Choroid plexus epithelial cell (primary cell): ENCODE results near the gene DYNLT1.
A peak's percentile ranks its signal among the peaks of the same experiment; 100 is the strongest.

Source experiments
- DNase-seq: peaks from one replicate; pipeline ENCODE4 v3.0.0-alpha.2; 2010; ENCODE audit warnings: low read depth
- H3K4me3 ChIP-seq: 2 replicates; pipeline ENCODE4 v1.5.1; 2011; ENCODE audit warnings: low read depth, mild to moderate bottlenecking, control low read depth, low read length, moderate library complexity
- CTCF ChIP-seq: conservative IDR thresholded peaks from 2 replicates; pipeline ENCODE4 v1.5.1; 2011; ENCODE audit warnings: low read depth, mild to moderate bottlenecking, control low read depth, inconsistent platforms, low read length, moderate library complexity

DYNLT1 gene

DNA sequence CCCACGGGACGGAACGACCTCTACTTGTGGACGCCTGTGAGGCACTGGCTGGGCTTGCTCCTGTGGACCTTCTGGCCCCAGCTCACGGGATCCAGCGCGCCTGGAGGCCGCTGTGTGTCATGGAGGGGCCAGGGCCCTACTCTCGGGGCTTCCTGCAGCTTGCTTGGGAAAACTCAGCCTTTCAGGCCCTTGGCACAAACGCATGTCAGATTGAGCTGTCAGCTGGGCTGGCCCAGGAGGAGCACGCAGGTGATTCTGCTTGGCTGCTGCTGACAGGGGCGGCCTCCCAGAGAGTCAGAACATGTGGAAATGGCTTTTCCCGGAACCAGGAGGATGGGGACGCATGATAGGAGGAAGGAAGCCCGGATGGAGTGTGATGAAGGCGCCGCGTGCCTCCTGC lies 44.9 kb downstream of the DYNLT1 start:
- TF ChIP-seq CTCF, result no peak
- H3K4me3 ChIP-seq, result no peak overlapping the region
- no peak for DNase-seq

DNA sequence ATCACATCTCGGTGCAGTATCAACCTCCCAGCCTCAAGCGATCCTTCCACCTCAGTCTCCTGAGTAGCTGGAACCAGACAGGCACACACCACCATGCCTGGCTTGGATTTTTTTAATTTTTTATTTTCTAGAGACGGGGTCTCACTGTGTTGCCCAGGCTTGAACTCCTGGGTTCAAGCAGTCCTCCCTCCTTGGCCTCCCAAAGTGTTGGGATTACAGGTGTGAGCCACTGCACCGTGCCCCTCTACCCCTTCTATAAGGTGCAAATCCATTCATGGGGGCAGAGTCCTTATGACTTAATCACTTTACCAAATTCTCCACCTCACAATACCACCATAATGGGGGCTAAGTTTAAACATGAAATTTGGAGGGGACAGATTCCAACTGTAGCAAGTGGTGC lies 47.0 kb downstream of the DYNLT1 start:
- no peak for TF ChIP-seq CTCF
- DNase-seq, result no peak
- no peak overlapping the region for H3K4me3 ChIP-seq

DNA sequence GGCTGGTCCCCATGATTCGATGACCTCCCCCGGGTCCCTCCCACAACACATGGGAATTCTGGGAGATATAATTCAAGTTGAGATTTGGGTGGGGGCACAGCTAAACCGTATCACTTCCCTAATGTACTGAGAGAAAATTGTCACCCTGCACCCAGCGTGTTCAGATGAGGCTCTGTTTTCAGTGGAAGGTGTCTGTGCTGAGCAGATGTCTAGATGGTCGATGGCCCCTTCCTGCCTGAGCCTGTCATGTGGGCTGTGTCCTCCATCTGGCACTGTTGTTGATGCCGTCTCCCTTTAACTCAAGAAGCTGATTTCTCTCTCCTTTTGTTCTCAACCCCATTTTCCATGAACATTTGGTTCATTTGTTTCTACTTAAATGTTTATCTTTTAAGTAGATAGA lies 47.7 kb downstream of the DYNLT1 start:
- no peak for DNase-seq
- no peak overlapping the region for H3K4me3 ChIP-seq
- no peak for TF ChIP-seq CTCF

GRCh38 chr6:158595223-158595622 lies 49.3 kb downstream of the DYNLT1 start:
- TF ChIP-seq CTCF, result peak; percentile 40
- DNase-seq, result no peak
- no peak overlapping the region for H3K4me3 ChIP-seq

GRCh38 chr6:158593670-158594069 lies 50.9 kb downstream of the DYNLT1 start:
- TF ChIP-seq CTCF, result no peak
- DNase-seq, result no peak

GRCh38 chr6:158591810-158592209 lies 52.7 kb downstream of the DYNLT1 start:
- DNase-seq, result no peak
- no peak for TF ChIP-seq CTCF
- H3K4me3 ChIP-seq, result no peak overlapping the region

More at GRCh38 chr6:158593670-158594069, 50.9 kb downstream of the DYNLT1 start:
- H3K4me3 ChIP-seq, result no peak overlapping the region

DNA sequence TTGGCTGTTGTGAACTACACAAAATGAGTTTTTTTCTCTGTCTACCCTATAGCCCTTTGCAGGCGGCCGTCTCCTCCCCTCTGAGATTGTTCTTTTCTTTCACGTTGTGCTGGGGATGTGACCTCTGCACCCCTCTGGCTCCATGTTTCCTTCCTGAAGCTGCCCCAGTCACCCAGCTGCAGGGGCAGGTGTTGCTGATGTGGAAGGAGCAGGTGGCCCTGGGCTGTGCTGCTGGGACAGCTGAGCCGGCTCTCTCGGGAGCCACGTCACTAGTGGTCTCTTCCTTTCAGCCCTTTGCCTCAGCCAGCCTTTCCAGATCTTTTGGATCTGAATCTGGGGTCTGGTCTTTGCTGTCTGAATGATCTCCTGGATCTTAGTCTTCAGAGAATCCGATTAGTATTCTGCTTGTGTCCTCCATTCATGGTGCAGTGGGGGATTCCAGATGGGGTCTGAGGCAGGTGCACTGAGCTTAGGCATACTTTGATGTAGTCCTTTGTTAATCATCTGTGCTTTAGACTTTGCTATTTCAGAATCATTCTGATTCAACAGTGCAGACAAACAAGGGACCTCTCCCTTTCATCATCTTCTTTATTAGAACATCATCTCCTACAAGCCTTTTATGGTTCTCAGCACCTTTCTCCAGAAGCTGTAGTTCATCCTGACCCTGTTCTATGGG lies 53.3 kb downstream of the DYNLT1 start:
- no peak for TF ChIP-seq CTCF
- no peak overlapping the region for H3K4me3 ChIP-seq
- no peak for DNase-seq
